GM12878 (cell line): ENCODE data around the gene CTDNEP1. TPM values are rescaled to one million over a fixed set of nuclear protein-coding genes. Genes with fewer than 3 reads are reported as not detected.

Experiments
- BACH1 ChIP-seq: fragments of 450-650 bp; IDR thresholded peaks from 2 replicates; pipeline ENCODE4 v1.6.1; 2017; ENCODE audit warnings: mild to moderate bottlenecking, borderline replicate concordance
- BCL3 ChIP-seq: IDR thresholded peaks from 2 replicates; pipeline ENCODE4 v1.6.1; 2011; ENCODE audit warnings: borderline replicate concordance, low read depth, mild to moderate bottlenecking, moderate library complexity, low read length; ENCODE audit not compliant: insufficient read depth, poor library complexity, severe bottlenecking
- BHLHE40 ChIP-seq, 2 experiments: fragments of 450-650 bp in 1 of 2; IDR thresholded peaks; 2 replicates each; pipeline ENCODE4 v1.6.1; 2011 to 2017; ENCODE audit warnings: low read depth in 2 of 2, borderline replicate concordance in 1 of 2, improper control_type of control experiment in 1 of 2, low read length in 1 of 2, mild to moderate bottlenecking in 1 of 2
- E4F1 ChIP-seq: fragments of 450-650 bp; IDR thresholded peaks from 2 replicates; pipeline ENCODE4 v1.6.1; 2018; ENCODE audit warnings: borderline replicate concordance, mild to moderate bottlenecking; ENCODE audit not compliant: partially characterized antibody
- FOS ChIP-seq: IDR thresholded peaks from 3 replicates; pipeline ENCODE4 v1.6.1; 2011; ENCODE audit warnings: borderline replicate concordance; ENCODE audit not compliant: insufficient read length; ENCODE audit errors: extremely low read depth
- HDGF ChIP-seq: fragments of 450-650 bp; IDR thresholded peaks from 2 replicates; pipeline ENCODE4 v1.6.1; 2016; ENCODE audit warnings: antibody characterized with exemption
- IKZF2 ChIP-seq, 2 experiments: fragments of 450-650 bp; IDR thresholded peaks; 2 replicates each; pipeline ENCODE4 v1.6.1; 2017; ENCODE audit warnings: mild to moderate bottlenecking in 2 of 2, moderate library complexity in 2 of 2
- MAX ChIP-seq: IDR thresholded peaks from 2 replicates; pipeline ENCODE4 v1.6.1; 2012; ENCODE audit warnings: low read depth, low read length, improper control_type of control experiment
- MLLT1 ChIP-seq: fragments of 450-650 bp; IDR thresholded peaks from 2 replicates; pipeline ENCODE4 v1.6.1; 2016; ENCODE audit warnings: mild to moderate bottlenecking
- MTA2 ChIP-seq: fragments of 450-650 bp; IDR thresholded peaks from 2 replicates; pipeline ENCODE4 v1.6.1; 2016; ENCODE audit warnings: low read depth, mild to moderate bottlenecking, moderate library complexity
- MXI1 ChIP-seq: fragments of 150-350 bp; IDR thresholded peaks from 2 replicates; pipeline ENCODE4 v1.6.1; 2011; ENCODE audit warnings: low read depth, mild to moderate bottlenecking, inconsistent platforms, low read length, improper control_type of control experiment
- NFIC ChIP-seq: IDR thresholded peaks from 2 replicates; pipeline ENCODE4 v1.6.1; 2012; ENCODE audit warnings: low read depth, mild to moderate bottlenecking, inconsistent platforms, low read length, moderate library complexity
- POLR2AphosphoS2 ChIP-seq: IDR thresholded peaks from 2 replicates; pipeline ENCODE4 v1.6.1; 2011; ENCODE audit warnings: low read depth, mild to moderate bottlenecking, low read length, improper control_type of control experiment, moderate library complexity
- RFX5 ChIP-seq: IDR thresholded peaks from 2 replicates; pipeline ENCODE4 v1.6.1; 2011; ENCODE audit warnings: low read depth, low read length, improper control_type of control experiment
- RUNX3 ChIP-seq: IDR thresholded peaks from 2 replicates; pipeline ENCODE4 v1.6.1; 2012; ENCODE audit warnings: low read length, inconsistent platforms
- SIX5 ChIP-seq: IDR thresholded peaks from 2 replicates; pipeline ENCODE4 v1.6.1; 2011; ENCODE audit warnings: mild to moderate bottlenecking, low read depth, low read length, moderate library complexity; ENCODE audit not compliant: severe bottlenecking
- SMAD1 ChIP-seq: fragments of 450-650 bp; IDR thresholded peaks from 2 replicates; pipeline ENCODE4 v1.6.1; 2018; ENCODE audit warnings: mild to moderate bottlenecking, low read depth; ENCODE audit not compliant: partially characterized antibody
- SRF ChIP-seq, 2 experiments: IDR thresholded peaks; 2 replicates each; pipeline ENCODE4 v1.6.1; 2011; ENCODE audit warnings: low read depth in 2 of 2, low read length in 2 of 2, mild to moderate bottlenecking in 1 of 2, moderate library complexity in 1 of 2
- SUZ12 ChIP-seq: fragments of 200-600 bp; sonication (generic); IDR thresholded peaks from one replicate; pipeline ENCODE4 v1.6.1; 2018; ENCODE audit warnings: antibody characterized with exemption, mild to moderate bottlenecking; ENCODE audit not compliant: unreplicated experiment
- TBL1XR1 ChIP-seq: IDR thresholded peaks from 2 replicates; pipeline ENCODE4 v1.6.1; 2012; ENCODE audit warnings: low read depth, low read length, improper control_type of control experiment
- ZNF687 ChIP-seq: fragments of 450-650 bp; IDR thresholded peaks from 2 replicates; pipeline ENCODE4 v1.6.1; 2017; ENCODE audit warnings: mild to moderate bottlenecking, moderate library complexity
- polyA plus RNA-seq, 11 experiments: library from polyadenylated mRNA; depleted of rRNA in 4 of 11; unstranded in 6 of 11; stranded (reverse) in 5 of 11; fragments of >200 nt; fragmentation: Nextera tagmentation in 4 of 11; fragmentation: Illumina TruSeq in 1 of 11; extraction: Ambion mirVana in 4 of 11; extraction: Trizol in 1 of 11; gene quantifications; 1 replicate in 1 of 11; 2 replicates in 10 of 11; pipeline versions ENCODE4 v1.2.1 to v1.2.3, GENCODE V29; 2011 to 2016; ENCODE audit warnings: inconsistent platforms in 2 of 11, missing spikeins in 2 of 11, low read depth in 1 of 11
- total RNA-seq, 4 experiments: library from RNA; depleted of rRNA in 3 of 4; stranded (reverse); fragments of >200 nt in 3 of 4; fragmentation: Illumina TruSeq in 1 of 4; extraction: Trizol in 1 of 4; gene quantifications; 2 replicates each; pipeline versions ENCODE4 v1.2.1 to v1.2.3, GENCODE V29; 2013 to 2021

Gene CTDNEP1
- total and polyA plus RNA-seq, 10 of the 15 experiments (the other 5 are each of a cell fraction or from before 2014, with no cell fraction given) = 23.7 to 176 (median 30.3) TPM

- TF ChIP-seq E4F1 = peak; percentile 39
- no peak for TF ChIP-seq FOS
- no peak for TF ChIP-seq MTA2
- no peak for TF ChIP-seq SRF (IDR thresholded peaks at IDR 0.05; ENCODE audit: low read depth in 2 of 2, low read length in 2 of 2)
- TF ChIP-seq BHLHE40 (IDR thresholded peaks at IDR 0.05; ENCODE audit: borderline replicate concordance in 1 of 2, low read depth in 2 of 2, low read length in 1 of 2) = no peak
- TF ChIP-seq NFIC = no peak
- TF ChIP-seq MXI1 = peak; percentile 50; the same call in 1 of the 2 replicates
- TF ChIP-seq BACH1 = peak; percentile 36; the same call in 1 of the 2 replicates
- TF ChIP-seq HDGF = no peak
- no peak for TF ChIP-seq RFX5
- no peak for TF ChIP-seq MLLT1
- TF ChIP-seq MAX = no peak
- TF ChIP-seq SMAD1 = no peak
- no peak for TF ChIP-seq IKZF2 (IDR thresholded peaks at IDR 0.05)
- TF ChIP-seq TBL1XR1 = no peak
- TF ChIP-seq SUZ12 = no peak
- no peak for TF ChIP-seq ZNF687
- 0 out of 2 replicates have a peak, but pooled peaks have one; percentile 19 for TF ChIP-seq RUNX3
- TF ChIP-seq BCL3 = no peak
- no peak for TF ChIP-seq POLR2AphosphoS2
- TF ChIP-seq SIX5 = peak; percentile 31
Measured at GRCh38 chr17:7251661-7252175, at the start of gene CTDNEP1 (continued).
